Upper lobe of right lung (tissue), 1 donor: ENCODE data around the gene TMEM100. TPM values are rescaled to one million over a fixed set of nuclear protein-coding genes. Genes with fewer than 3 reads are reported as not detected.

Experiments used
- ATAC-seq: fragments of 200-7000 bp; cut with Tn5 transposase; one replicate; pipeline ENCODE4 v1.9.1; 2020; ENCODE audit warnings: mild to moderate bottlenecking, moderate library complexity
- DNase-seq: peaks from one replicate; pipeline ENCODE4 v3.0.0-alpha.2; 2020
- H3K27ac ChIP-seq: fragments of 200-600 bp; one replicate; pipeline ENCODE4 v1.8.0; 2022
- H3K27me3 ChIP-seq: fragments of 200-600 bp; one replicate; pipeline ENCODE4 v1.8.0; 2022; ENCODE audit warnings: mild to moderate bottlenecking
- H3K36me3 ChIP-seq: fragments of 200-600 bp; one replicate; pipeline ENCODE4 v1.8.0; 2022
- H3K4me1 ChIP-seq: fragments of 200-600 bp; one replicate; pipeline ENCODE4 v1.8.0; 2022
- H3K4me3 ChIP-seq: fragments of 200-600 bp; one replicate; pipeline ENCODE4 v1.8.0; 2022; ENCODE audit warnings: mild to moderate bottlenecking
- H3K9me3 ChIP-seq: fragments of 200-600 bp; one replicate; pipeline ENCODE4 v1.8.0; 2022
- intact Hi-C: fragments of 100-400 bp; cut with DNase I; formaldehyde crosslinking; loops from one replicate; pipeline ENCODE4 v1.11.0; 2022
- total RNA-seq: library from RNA; stranded (reverse); fragmentation: NEBNext Ultra II Directional; extraction: Animal tissue kit (Norgen Biotek cat#: 25700); gene quantifications from one replicate; pipeline ENCODE4 v1.2.1, GENCODE V29; 2021
- TF ChIP-seq, protein P1 (sequence below): fragments of 200-600 bp; IDR thresholded peaks from one replicate; pipeline ENCODE4 v1.8.0; 2022; ENCODE audit warnings: antibody characterized with exemption
- donor health status: DM: no; HTN: yes; CAD: no; lungs with severe emphysema.

The TMEM100 gene
- total RNA-seq, 1 donor from 2014 or later = 279 TPM

DNA sequence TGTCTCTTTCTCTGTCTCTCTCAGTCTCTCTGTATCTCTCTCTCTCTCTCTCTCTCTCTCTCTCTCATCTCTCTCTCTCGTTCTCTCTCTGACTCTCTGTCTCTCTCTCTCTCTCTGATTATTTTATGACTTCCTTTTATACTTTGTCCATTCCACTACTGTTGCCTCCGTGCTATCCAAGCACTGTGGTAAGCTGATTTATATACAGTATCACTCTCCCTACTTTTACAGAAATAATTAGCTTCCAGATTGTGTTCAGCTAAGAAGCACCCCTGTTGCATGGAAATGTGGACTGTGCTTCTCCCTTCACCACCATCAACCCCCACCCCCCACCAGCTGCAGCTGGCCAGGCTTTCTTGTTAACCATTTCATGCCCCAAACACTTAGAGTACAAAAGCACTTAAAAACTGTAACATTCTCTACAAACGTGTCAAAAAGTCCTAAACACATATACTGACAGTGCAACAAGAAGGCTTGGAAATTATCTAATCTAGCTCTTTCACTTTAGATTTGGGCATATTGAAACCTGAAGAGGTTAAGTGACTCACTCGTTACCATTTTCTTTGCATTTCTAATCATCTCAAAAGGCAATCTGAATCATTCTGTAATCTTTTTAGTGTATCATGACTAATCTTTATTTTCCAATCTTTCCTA is 11.6 kb upstream of the TMEM100 start:
- Histone ChIP-seq H3K27me3 (no peaks in the 10 kb centered on the region), H3K4me3 (no peak overlapping the region), H3K27ac (no peak overlapping the region), H3K4me1 (peaks cover 11% of the 10 kb centered on the region), H3K36me3 (no peaks in the 10 kb centered on the region), H3K9me3 (no peaks in the 10 kb centered on the region)
- DNase-seq (no peak), ATAC-seq (no peak)
- TF ChIP-seq, protein P1, sequence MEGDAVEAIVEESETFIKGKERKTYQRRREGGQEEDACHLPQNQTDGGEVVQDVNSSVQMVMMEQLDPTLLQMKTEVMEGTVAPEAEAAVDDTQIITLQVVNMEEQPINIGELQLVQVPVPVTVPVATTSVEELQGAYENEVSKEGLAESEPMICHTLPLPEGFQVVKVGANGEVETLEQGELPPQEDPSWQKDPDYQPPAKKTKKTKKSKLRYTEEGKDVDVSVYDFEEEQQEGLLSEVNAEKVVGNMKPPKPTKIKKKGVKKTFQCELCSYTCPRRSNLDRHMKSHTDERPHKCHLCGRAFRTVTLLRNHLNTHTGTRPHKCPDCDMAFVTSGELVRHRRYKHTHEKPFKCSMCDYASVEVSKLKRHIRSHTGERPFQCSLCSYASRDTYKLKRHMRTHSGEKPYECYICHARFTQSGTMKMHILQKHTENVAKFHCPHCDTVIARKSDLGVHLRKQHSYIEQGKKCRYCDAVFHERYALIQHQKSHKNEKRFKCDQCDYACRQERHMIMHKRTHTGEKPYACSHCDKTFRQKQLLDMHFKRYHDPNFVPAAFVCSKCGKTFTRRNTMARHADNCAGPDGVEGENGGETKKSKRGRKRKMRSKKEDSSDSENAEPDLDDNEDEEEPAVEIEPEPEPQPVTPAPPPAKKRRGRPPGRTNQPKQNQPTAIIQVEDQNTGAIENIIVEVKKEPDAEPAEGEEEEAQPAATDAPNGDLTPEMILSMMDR = no peak
- intact Hi-C loops = no loop called here

DNA sequence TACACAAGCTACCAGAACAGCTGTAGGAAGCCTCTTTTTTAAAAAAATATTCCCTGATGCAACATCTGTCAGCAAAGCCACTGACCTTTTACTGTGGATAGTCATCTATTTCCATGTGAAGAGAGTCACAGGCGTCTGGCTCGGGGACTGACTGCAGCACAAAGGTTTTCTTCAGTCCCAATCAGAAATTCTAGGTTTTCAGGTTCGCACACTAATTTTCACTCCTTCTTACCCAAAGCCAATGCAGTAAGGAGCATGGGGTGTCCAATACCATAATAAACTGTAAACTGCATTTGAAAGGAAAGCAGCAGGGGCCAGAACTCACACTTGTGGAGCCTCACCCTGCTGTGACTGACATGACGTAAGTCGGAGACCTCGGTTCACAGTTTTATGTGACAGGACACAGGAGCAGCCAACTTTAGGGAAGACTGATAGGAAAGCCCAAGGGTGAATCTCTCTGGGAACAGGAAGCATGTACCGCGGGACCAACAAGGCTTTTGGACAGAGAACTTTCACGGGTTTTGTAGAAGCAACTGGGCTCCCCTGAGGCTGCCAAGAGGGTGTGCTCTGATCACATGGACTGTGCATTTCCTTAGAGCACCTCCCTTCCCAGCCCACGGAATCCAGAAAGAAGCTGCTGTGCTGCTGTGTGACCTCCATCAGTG is 9.1 kb upstream of the TMEM100 start:
- ATAC-seq = peak; percentile 81
- Histone ChIP-seq H3K4me1 (peaks cover 11% of the 10 kb centered on the region), H3K27me3 (no peaks in the 10 kb centered on the region), H3K4me3 (peak overlapping the region; percentile 29), H3K36me3 (no peaks in the 10 kb centered on the region), H3K27ac (peak overlapping the region; percentile 86), H3K9me3 (no peaks in the 10 kb centered on the region)
- no peak for DNase-seq
- TF ChIP-seq, protein P1 = no peak
- intact Hi-C loops = no loop called here

DNA sequence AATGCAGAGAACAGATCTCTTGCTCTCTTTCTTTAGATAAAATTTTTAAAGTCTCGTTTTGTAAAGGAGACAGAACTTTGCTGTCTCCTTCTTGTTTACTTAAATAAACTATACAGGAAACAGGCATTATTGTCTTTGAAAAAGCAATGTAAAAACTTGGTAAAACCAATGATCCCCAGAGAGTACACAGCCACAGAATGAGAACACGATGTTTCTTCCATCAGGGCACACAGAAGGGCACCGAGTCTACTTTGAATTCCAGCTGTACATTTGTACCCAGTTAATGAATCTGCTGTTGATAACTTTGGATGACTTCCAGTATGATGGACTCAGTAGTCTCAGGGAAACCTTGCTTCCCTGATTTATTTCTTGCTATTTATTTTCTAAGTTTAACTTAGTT is 8.1 kb upstream of the TMEM100 start:
- no peaks in the 10 kb centered on the region for H3K27me3 ChIP-seq
- TF ChIP-seq, protein P1 = no peak
- intact Hi-C loops = no loop called here
- ATAC-seq (no peak), DNase-seq (no peak)
- peak overlapping the region; percentile 86 for H3K27ac ChIP-seq
- H3K9me3 ChIP-seq = no peaks in the 10 kb centered on the region
- H3K4me3 ChIP-seq = peak overlapping the region; percentile 29
- no peaks in the 10 kb centered on the region for H3K36me3 ChIP-seq
- H3K4me1 ChIP-seq = peaks cover 18% of the 10 kb centered on the region

DNA sequence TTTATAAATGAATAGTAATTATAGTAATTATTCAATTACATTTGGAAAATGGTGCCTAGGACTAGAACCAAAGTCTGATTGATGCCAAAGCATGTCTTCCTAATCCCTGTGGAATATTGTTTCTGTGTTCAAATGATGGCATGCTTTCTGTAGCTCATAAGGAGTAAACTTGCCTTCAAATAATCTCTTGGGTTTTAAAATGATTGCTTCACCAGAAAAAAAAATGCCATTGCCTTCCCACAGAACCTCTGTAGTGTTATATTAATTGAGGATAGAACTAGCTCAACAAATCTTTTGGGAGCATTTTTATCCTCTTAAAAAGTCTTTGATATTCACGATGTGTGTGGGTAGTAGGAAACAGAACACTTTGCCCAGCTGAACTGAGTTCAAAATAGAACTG is 7.7 kb upstream of the TMEM100 start:
- H3K27ac ChIP-seq = peak overlapping the region; percentile 86
- no peaks in the 10 kb centered on the region for H3K36me3 ChIP-seq
- no peak for ATAC-seq
- TF ChIP-seq, protein P1 = no peak
- H3K4me1 ChIP-seq = peaks cover 18% of the 10 kb centered on the region
- peak overlapping the region; percentile 29 for H3K4me3 ChIP-seq
- intact Hi-C loops = no loop called here
- no peaks in the 10 kb centered on the region for H3K27me3 ChIP-seq
- H3K9me3 ChIP-seq = no peaks in the 10 kb centered on the region
- no peak for DNase-seq

DNA sequence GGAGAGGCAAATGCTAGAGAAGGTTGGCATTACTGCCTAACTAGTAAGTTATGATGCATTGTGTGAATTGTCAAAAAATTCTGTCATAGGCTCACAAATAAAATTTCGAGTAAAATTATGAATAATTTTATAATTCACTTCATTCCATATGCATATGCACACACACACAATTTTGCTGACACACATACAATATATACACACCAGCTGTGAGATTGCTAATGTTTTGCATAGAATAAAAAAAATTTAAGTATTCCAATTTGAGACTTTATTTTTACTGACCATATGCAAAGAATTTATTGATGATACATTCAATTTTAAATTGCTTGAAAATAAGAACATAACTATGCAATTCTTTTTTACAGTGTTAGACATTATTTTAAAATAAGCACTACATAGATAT is 6.8 kb upstream of the TMEM100 start:
- peak overlapping the region; percentile 86 for H3K27ac ChIP-seq
- H3K27me3 ChIP-seq = no peaks in the 10 kb centered on the region

More for the DNA sequence above, 6.8 kb upstream of the TMEM100 start:
- peak overlapping the region; percentile 29 for H3K4me3 ChIP-seq
- intact Hi-C loops = no loop called here
- ATAC-seq (no peak), DNase-seq (no peak)
- H3K9me3 ChIP-seq = no peaks in the 10 kb centered on the region
- TF ChIP-seq, protein P1 = no peak
- H3K4me1 ChIP-seq = peaks cover 18% of the 10 kb centered on the region
- no peaks in the 10 kb centered on the region for H3K36me3 ChIP-seq
